ENCODE measurements around the gene SOX2. TPM values are rescaled to one million over a fixed set of nuclear protein-coding genes. Genes with fewer than 3 reads are reported as not detected.
"Not testable (repeated sequence)": the region's sequence is repeated elsewhere in the genome, so short reads cannot be mapped to it uniquely, and the experiment has no call there.

Gene SOX2
- total RNA-seq, 1 experiment from 2014 or later, result 2.0 TPM

DNA sequence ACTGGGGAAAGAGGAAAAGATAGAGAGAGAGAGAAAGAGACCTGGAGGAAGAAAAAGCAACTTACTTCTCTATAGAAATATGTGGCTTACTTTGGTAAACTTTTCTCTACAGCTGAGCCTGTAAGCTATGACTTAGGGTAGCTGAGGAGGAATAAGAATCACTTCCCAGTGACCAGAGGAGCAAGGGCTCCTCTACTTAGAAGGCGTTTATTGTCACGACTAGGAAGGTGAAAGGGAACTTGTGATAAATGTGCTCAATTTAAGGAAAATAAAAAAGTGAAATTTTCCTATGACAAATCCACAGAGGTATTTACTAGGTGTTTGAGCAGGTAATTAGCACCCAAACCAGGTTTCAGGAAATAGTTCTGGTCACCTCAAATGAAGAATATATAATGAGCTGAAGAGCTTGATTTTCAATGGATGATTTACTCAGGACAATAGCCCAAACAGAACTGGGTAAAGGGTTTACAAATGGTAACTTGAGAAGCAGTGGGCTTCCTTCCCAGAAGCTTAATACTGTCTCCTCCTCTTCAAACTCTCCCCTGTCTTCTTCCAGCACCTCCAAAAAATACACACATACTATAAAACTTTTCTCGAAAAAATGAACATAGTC is 46.1 kb downstream of the SOX2 start:
- DNase-seq (ENCODE audit: low read depth), result no peak

DNA sequence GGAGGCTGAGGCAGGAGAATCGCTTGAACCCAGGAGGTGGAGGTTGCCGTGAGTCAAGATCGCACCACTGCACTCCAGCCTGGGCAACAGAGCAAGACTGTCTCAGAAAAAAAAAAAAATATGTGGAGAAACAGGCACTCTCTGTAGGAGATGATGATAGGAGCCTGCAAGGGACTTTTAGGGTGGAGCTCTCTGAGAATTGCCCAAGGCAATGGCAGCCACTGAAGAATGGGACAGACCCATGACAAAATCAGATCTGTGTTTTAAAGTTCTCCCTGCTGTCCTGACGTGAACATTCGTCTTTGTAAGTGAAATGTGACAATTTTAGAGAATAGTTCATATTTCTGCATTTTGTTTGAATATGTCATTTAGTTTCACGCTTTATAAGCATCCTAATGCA is 50.2 kb downstream of the SOX2 start:
- DNase-seq (ENCODE audit: low read depth), result no peak

GRCh38 chr3:181764033-181764432 is 52.3 kb downstream of the SOX2 start:
- not testable (repeated sequence) for DNase-seq (ENCODE audit: low read depth)
